Astrocyte (in vitro differentiated cells and primary cell): Measurements from ENCODE around the gene ZNF277. TPM values are rescaled to one million over a fixed set of nuclear protein-coding genes. Genes with fewer than 3 reads are reported as not detected.

Experiments used
- DNase-seq: peaks from one replicate; pipeline ENCODE4 v3.0.0-alpha.2; 2010; ENCODE audit warnings: low read depth
- FAIRE-seq: peaks from 2 replicates; lab custom pipeline; 2011; peaks lifted over from hg19 to GRCh38; lab: Jason Lieb, UNC
- H2AFZ ChIP-seq: 2 replicates; pipeline ENCODE4 v1.6.0; 2012; ENCODE audit warnings: low read depth, low read length, inconsistent platforms
- H3K27ac ChIP-seq: 2 replicates; pipeline ENCODE4 v1.5.1; 2011; ENCODE audit warnings: low read depth, low read length, inconsistent platforms
- H3K27me3 ChIP-seq: 2 replicates; pipeline ENCODE4 v1.6.0; 2011; ENCODE audit warnings: low read length, inconsistent platforms; ENCODE audit not compliant: insufficient read depth
- H3K36me3 ChIP-seq: 2 replicates; pipeline ENCODE4 v1.5.1; 2011; ENCODE audit warnings: low read length, inconsistent platforms; ENCODE audit not compliant: insufficient read depth
- H3K4me1 ChIP-seq: 2 replicates; pipeline ENCODE4 v1.5.1; 2011; ENCODE audit warnings: low read length, inconsistent platforms; ENCODE audit not compliant: insufficient read depth
- H3K4me2 ChIP-seq: 2 replicates; pipeline ENCODE4 v1.6.0; 2012; ENCODE audit warnings: low read length, inconsistent platforms
- H3K4me3 ChIP-seq: 2 replicates; pipeline ENCODE4 v1.5.1; 2011; ENCODE audit warnings: low read depth, mild to moderate bottlenecking, low read length, inconsistent platforms; ENCODE audit not compliant: insufficient read depth
- H3K79me2 ChIP-seq: 2 replicates; pipeline ENCODE4 v1.6.0; 2012; ENCODE audit warnings: mild to moderate bottlenecking, low read length, inconsistent platforms; ENCODE audit not compliant: insufficient read depth
- H3K9ac ChIP-seq: 2 replicates; pipeline ENCODE4 v1.6.0; 2012; ENCODE audit warnings: mild to moderate bottlenecking, low read length, inconsistent platforms
- H3K9me3 ChIP-seq: 2 replicates; pipeline ENCODE4 v1.5.1; 2012; ENCODE audit warnings: low read depth, mild to moderate bottlenecking, low read length, inconsistent platforms; ENCODE audit not compliant: insufficient read depth
- H4K20me1 ChIP-seq: 2 replicates; pipeline ENCODE4 v1.6.0; 2012; ENCODE audit warnings: low read length, inconsistent platforms; ENCODE audit not compliant: insufficient read depth
- H3K27ac Mint-ChIP-seq: one replicate; pipeline ENCODE4 v1.8.0; 2021; ENCODE audit warnings: mild to moderate bottlenecking, mixed read lengths; ENCODE audit not compliant: unreplicated experiment
- H3K27me3 Mint-ChIP-seq: one replicate; pipeline ENCODE4 v1.8.0; 2021; ENCODE audit warnings: low read depth, mixed read lengths; ENCODE audit not compliant: unreplicated experiment
- H3K36me3 Mint-ChIP-seq: one replicate; pipeline ENCODE4 v1.8.0; 2021; ENCODE audit warnings: low read depth, mixed read lengths; ENCODE audit not compliant: unreplicated experiment
- H3K4me1 Mint-ChIP-seq: one replicate; pipeline ENCODE4 v1.8.0; 2021; ENCODE audit warnings: low read depth, mixed read lengths; ENCODE audit not compliant: unreplicated experiment
- H3K4me3 Mint-ChIP-seq: one replicate; pipeline ENCODE4 v1.8.0; 2021; ENCODE audit warnings: mild to moderate bottlenecking, moderate library complexity, mixed read lengths; ENCODE audit not compliant: unreplicated experiment
- H3K9me3 Mint-ChIP-seq: one replicate; pipeline ENCODE4 v1.8.0; 2021; ENCODE audit warnings: mild to moderate bottlenecking, mixed read lengths; ENCODE audit not compliant: unreplicated experiment
- CTCF ChIP-seq: IDR thresholded peaks from 2 replicates; pipeline ENCODE4 v1.5.1; 2011; ENCODE audit warnings: low read depth, mild to moderate bottlenecking, inconsistent platforms, low read length, moderate library complexity; ENCODE audit not compliant: insufficient read depth
- EZH2 ChIP-seq: IDR thresholded peaks from 2 replicates; pipeline ENCODE4 v1.6.1; 2012; ENCODE audit warnings: mild to moderate bottlenecking, low read length, inconsistent platforms; ENCODE audit not compliant: insufficient read depth
- total RNA-seq: library from RNA; stranded (reverse); gene quantifications from 2 replicates; pipeline ENCODE4 v1.2.1, GENCODE V29; 2021

The ZNF277 gene
- total RNA-seq, 1 donor from 2014 or later = 23.0 TPM

DNA sequence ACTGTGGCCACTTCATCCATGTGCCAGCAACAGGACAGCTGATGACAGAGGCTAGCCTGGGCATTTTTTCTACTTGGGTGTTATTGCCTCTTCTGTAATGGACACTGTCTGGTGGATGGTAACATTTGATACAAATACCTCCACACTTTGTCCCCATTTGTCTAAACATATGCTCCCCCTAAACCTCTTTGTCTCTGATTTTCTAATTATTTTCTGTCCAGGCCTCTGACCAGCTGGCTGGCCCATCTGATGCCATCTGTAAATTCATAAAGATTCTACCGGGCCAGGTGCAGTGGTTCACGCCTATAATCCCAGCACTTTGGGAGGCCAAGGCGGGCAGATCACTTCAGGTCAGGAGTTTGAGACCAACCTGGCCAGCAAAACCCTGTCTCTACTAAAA, 159.1 kb downstream of the ZNF277 start:
- FAIRE-seq = no peak
- H3K4me1 Mint-ChIP-seq = peaks cover 3% of the 10 kb centered on the region

GRCh38 chr7:112366886-112367285, 160.4 kb downstream of the ZNF277 start:
- no peaks in the 10 kb centered on the region for H3K4me1 ChIP-seq
- no peaks in the 10 kb centered on the region for H3K36me3 ChIP-seq
- H3K4me3 Mint-ChIP-seq = no peak overlapping the region
- H3K27me3 Mint-ChIP-seq = no peaks in the 10 kb centered on the region
- H2AFZ ChIP-seq = no peak overlapping the region
- H3K9me3 ChIP-seq = no peaks in the 10 kb centered on the region
- H3K9ac ChIP-seq = no peak overlapping the region
- no peak overlapping the region for H3K27ac Mint-ChIP-seq
- no peaks in the 10 kb centered on the region for H4K20me1 ChIP-seq
- H3K27ac ChIP-seq = no peak overlapping the region
- no peak overlapping the region for H3K4me3 ChIP-seq
- H3K4me1 Mint-ChIP-seq = peaks cover 3% of the 10 kb centered on the region
- H3K4me2 ChIP-seq = no peak overlapping the region
- H3K79me2 ChIP-seq = no peaks in the 10 kb centered on the region
- no peaks in the 10 kb centered on the region for H3K9me3 Mint-ChIP-seq
- H3K36me3 Mint-ChIP-seq = no peaks in the 10 kb centered on the region
- no peak for FAIRE-seq
- no peak for TF ChIP-seq CTCF
- no peak for TF ChIP-seq EZH2
- no peak for DNase-seq
- no peaks in the 10 kb centered on the region for H3K27me3 ChIP-seq

More for the DNA sequence above, 159.1 kb downstream of the ZNF277 start:
- TF ChIP-seq CTCF (no peak), EZH2 (no peak)
- DNase-seq = no peak
- no peaks in the 10 kb centered on the region for H3K79me2 ChIP-seq
- Mint-ChIP-seq H3K27ac (no peak overlapping the region), H3K27me3 (no peaks in the 10 kb centered on the region), H3K4me3 (no peak overlapping the region), H3K36me3 (no peaks in the 10 kb centered on the region), H3K9me3 (peaks cover 4% of the 10 kb centered on the region)
- H3K27me3 ChIP-seq = no peaks in the 10 kb centered on the region
- H3K9me3 ChIP-seq = no peaks in the 10 kb centered on the region
- no peak overlapping the region for H3K4me2 ChIP-seq
- no peak overlapping the region for H3K27ac ChIP-seq
- no peaks in the 10 kb centered on the region for H3K4me1 ChIP-seq
- H3K36me3 ChIP-seq = no peaks in the 10 kb centered on the region
- H2AFZ ChIP-seq = no peak overlapping the region
- no peaks in the 10 kb centered on the region for H4K20me1 ChIP-seq
- no peak overlapping the region for H3K9ac ChIP-seq
- H3K4me3 ChIP-seq = no peak overlapping the region

DNA sequence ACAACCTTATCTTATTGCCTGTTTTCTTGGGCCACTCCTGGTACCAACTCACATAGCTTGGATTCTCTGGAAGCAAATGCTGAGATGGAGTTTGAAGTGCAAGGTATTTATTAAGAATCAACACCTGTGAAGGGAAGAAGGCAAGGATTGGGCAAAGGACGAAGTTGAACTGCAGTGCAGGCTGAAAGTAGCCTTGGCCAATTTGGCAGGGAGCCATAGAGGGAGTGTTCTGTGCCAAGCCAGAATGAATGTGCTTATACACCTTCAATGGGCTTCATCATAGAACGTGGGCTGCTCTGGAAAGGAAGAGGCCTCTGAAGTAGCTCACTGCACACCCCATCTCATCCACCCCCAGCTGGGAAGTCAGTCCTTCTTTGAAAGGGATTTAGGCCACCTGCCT, 163.9 kb downstream of the ZNF277 start:
- Histone ChIP-seq H3K27ac (no peak overlapping the region), H2AFZ (no peak overlapping the region), H4K20me1 (no peaks in the 10 kb centered on the region), H3K36me3 (no peaks in the 10 kb centered on the region), H3K9ac (no peak overlapping the region), H3K27me3 (no peaks in the 10 kb centered on the region), H3K4me1 (no peaks in the 10 kb centered on the region), H3K4me2 (no peak overlapping the region), H3K4me3 (no peak overlapping the region), H3K79me2 (no peaks in the 10 kb centered on the region), H3K9me3 (no peaks in the 10 kb centered on the region)
- Mint-ChIP-seq H3K4me1 (no peaks in the 10 kb centered on the region), H3K4me3 (no peak overlapping the region), H3K36me3 (no peaks in the 10 kb centered on the region), H3K9me3 (no peaks in the 10 kb centered on the region), H3K27me3 (no peaks in the 10 kb centered on the region), H3K27ac (no peak overlapping the region)
- FAIRE-seq (no peak), DNase-seq (no peak)
- TF ChIP-seq CTCF = no peak
- TF ChIP-seq EZH2 = no peak
